Neuron (in vitro differentiated cells): ENCODE measurements around the gene PTEN.

Experiments used
- H2AFZ ChIP-seq: one replicate; pipeline ENCODE4 v1.6.1; 2013; ENCODE audit warnings: low read depth, mild to moderate bottlenecking, inconsistent platforms, low read length, moderate library complexity
- H3K27me3 ChIP-seq: one replicate; pipeline ENCODE4 v1.6.1; 2013; ENCODE audit warnings: low read length; ENCODE audit not compliant: insufficient read depth
- H3K36me3 ChIP-seq: one replicate; pipeline ENCODE4 v1.6.1; 2013; ENCODE audit warnings: low read length; ENCODE audit not compliant: insufficient read depth
- H3K4me1 ChIP-seq: one replicate; pipeline ENCODE4 v1.6.1; 2013; ENCODE audit warnings: low read length; ENCODE audit not compliant: insufficient read depth
- H3K4me3 ChIP-seq: 2 replicates; pipeline ENCODE4 v1.5.1; 2013; ENCODE audit warnings: mild to moderate bottlenecking, low read length, moderate library complexity
- H3K9me3 ChIP-seq: one replicate; pipeline ENCODE4 v1.6.1; 2013; ENCODE audit warnings: low read length

PTEN gene

GRCh38 chr10:88006261-88006660 is 142.8 kb downstream of the PTEN start:
- Histone ChIP-seq H3K36me3 (no peaks in the 10 kb centered on the region), H3K27me3 (no peaks in the 10 kb centered on the region), H3K4me1 (no peaks in the 10 kb centered on the region), H3K4me3 (no peak overlapping the region), H3K9me3 (no peaks in the 10 kb centered on the region), H2AFZ (no peak overlapping the region)

GRCh38 chr10:88008866-88009470 is 145.5 kb downstream of the PTEN start:
- Histone ChIP-seq H2AFZ (no peak overlapping the region), H3K9me3 (no peaks in the 10 kb centered on the region), H3K36me3 (no peaks in the 10 kb centered on the region), H3K27me3 (no peaks in the 10 kb centered on the region), H3K4me1 (no peaks in the 10 kb centered on the region), H3K4me3 (no peak overlapping the region)

- Histone ChIP-seq H3K4me1 (no peaks in the 10 kb centered on the region), H3K36me3 (no peaks in the 10 kb centered on the region), H2AFZ (no peak overlapping the region), H3K9me3 (no peaks in the 10 kb centered on the region), H3K4me3 (no peak overlapping the region), H3K27me3 (no peaks in the 10 kb centered on the region)
Measured at GRCh38 chr10:88012641-88013040, 149.2 kb downstream of the PTEN start.

GRCh38 chr10:88017781-88018180 is 154.4 kb downstream of the PTEN start:
- Histone ChIP-seq H3K4me3 (no peak overlapping the region), H2AFZ (no peak overlapping the region), H3K4me1 (no peaks in the 10 kb centered on the region), H3K36me3 (no peaks in the 10 kb centered on the region), H3K9me3 (no peaks in the 10 kb centered on the region), H3K27me3 (no peaks in the 10 kb centered on the region)

- H3K4me3 ChIP-seq = no peak overlapping the region
- H2AFZ ChIP-seq = no peak overlapping the region
- H3K36me3 ChIP-seq = no peaks in the 10 kb centered on the region
- no peaks in the 10 kb centered on the region for H3K9me3 ChIP-seq
- H3K4me1 ChIP-seq = no peaks in the 10 kb centered on the region
- H3K27me3 ChIP-seq = no peaks in the 10 kb centered on the region
Measured at GRCh38 chr10:88019753-88020152, 156.3 kb downstream of the PTEN start.
